Measurements from ENCODE around the gene PDE4B.

Gene PDE4B

GRCh38 chr1:66371233-66372005 lies 578.7 kb downstream of the PDE4B start:
- Mint-ChIP-seq H3K9me3 (no peaks in the 10 kb centered on the region), H3K4me3 (no peak overlapping the region), H3K36me3 (ENCODE audit: low read depth) (peaks cover 12% of the 10 kb centered on the region), H3K27me3 (peaks cover 3% of the 10 kb centered on the region), H3K27ac (no peak overlapping the region), H3K4me1 (ENCODE audit: low read depth) (peaks cover 42% of the 10 kb centered on the region)
- intact Hi-C loops (cut with micrococcal nuclease) = loop anchor here (5.0 kb wide), 2 partner anchors 34 to 114 kb away; no protein-coding TSS in a partner anchor

- peaks cover 5% of the 10 kb centered on the region for H3K27me3 Mint-ChIP-seq
- intact Hi-C loops (cut with micrococcal nuclease) = loop anchor here (5.0 kb wide), 2 partner anchors 35 to 115 kb away; no protein-coding TSS in a partner anchor
- peaks cover 43% of the 10 kb centered on the region for H3K4me1 Mint-ChIP-seq (ENCODE audit: low read depth)
- no peaks in the 10 kb centered on the region for H3K9me3 Mint-ChIP-seq
- H3K36me3 Mint-ChIP-seq (ENCODE audit: low read depth) = peaks cover 12% of the 10 kb centered on the region
- H3K27ac Mint-ChIP-seq = peak overlapping the region; percentile 46
- no peak overlapping the region for H3K4me3 Mint-ChIP-seq
Observed at GRCh38 chr1:66372522-66373101, 579.9 kb downstream of the PDE4B start.

- intact Hi-C loops (cut with micrococcal nuclease) = loop anchor here (5.0 kb wide), 2 partner anchors 36 to 116 kb away; no protein-coding TSS in a partner anchor
- Mint-ChIP-seq H3K4me1 (ENCODE audit: low read depth) (peaks cover 41% of the 10 kb centered on the region), H3K27me3 (peaks cover 5% of the 10 kb centered on the region), H3K4me3 (no peak overlapping the region), H3K36me3 (ENCODE audit: low read depth) (peaks cover 12% of the 10 kb centered on the region), H3K9me3 (no peaks in the 10 kb centered on the region), H3K27ac (peak overlapping the region; percentile 46)
Observed at GRCh38 chr1:66373157-66373591, 580.5 kb downstream of the PDE4B start.

DNA sequence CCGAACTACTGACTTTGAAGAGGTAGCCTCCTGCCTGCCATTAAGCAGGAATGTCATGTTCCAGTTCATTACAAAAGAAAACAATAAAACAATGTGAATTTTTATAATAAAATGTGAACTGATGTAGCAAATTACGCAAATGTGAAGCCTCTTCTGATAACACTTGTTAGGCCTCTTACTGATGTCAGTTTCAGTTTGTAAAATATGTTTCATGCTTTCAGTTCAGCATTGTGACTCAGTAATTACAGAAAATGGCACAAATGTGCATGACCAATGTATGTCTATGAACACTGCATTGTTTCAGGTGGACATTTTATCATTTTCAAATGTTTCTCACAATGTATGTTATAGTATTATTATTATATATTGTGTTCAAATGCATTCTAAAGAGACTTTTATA lies 581.5 kb downstream of the PDE4B start:
- peaks cover 43% of the 10 kb centered on the region for H3K4me1 Mint-ChIP-seq (ENCODE audit: low read depth)
- no peak overlapping the region for H3K27ac Mint-ChIP-seq
- H3K4me3 Mint-ChIP-seq = no peak overlapping the region

GRCh38 chr1:66374561-66375111 lies 581.9 kb downstream of the PDE4B start:
- no peak overlapping the region for H3K4me3 Mint-ChIP-seq
- peaks cover 48% of the 10 kb centered on the region for H3K4me1 Mint-ChIP-seq (ENCODE audit: low read depth)
- intact Hi-C loops (cut with micrococcal nuclease) = loop anchor here (5.0 kb wide), 2 partner anchors 37 to 117 kb away; no protein-coding TSS in a partner anchor

More for the DNA sequence above, 581.5 kb downstream of the PDE4B start:
- Mint-ChIP-seq H3K36me3 (ENCODE audit: low read depth) (peaks cover 4% of the 10 kb centered on the region), H3K27me3 (peaks cover 6% of the 10 kb centered on the region), H3K9me3 (no peaks in the 10 kb centered on the region)
- intact Hi-C loops (cut with micrococcal nuclease) = loop anchor here (5.0 kb wide), 2 partner anchors 37 to 117 kb away; no protein-coding TSS in a partner anchor

GRCh38 chr1:66375125-66375524 lies 582.4 kb downstream of the PDE4B start:
- Mint-ChIP-seq H3K36me3 (ENCODE audit: low read depth) (no peaks in the 10 kb centered on the region), H3K4me3 (no peak overlapping the region), H3K9me3 (no peaks in the 10 kb centered on the region), H3K4me1 (ENCODE audit: low read depth) (peaks cover 52% of the 10 kb centered on the region), H3K27me3 (peaks cover 11% of the 10 kb centered on the region), H3K27ac (no peak overlapping the region)
- intact Hi-C loops (cut with micrococcal nuclease) = no loop called here

More at GRCh38 chr1:66374561-66375111, 581.9 kb downstream of the PDE4B start:
- H3K27ac Mint-ChIP-seq = no peak overlapping the region
- H3K27me3 Mint-ChIP-seq = peaks cover 11% of the 10 kb centered on the region
- H3K36me3 Mint-ChIP-seq (ENCODE audit: low read depth) = no peaks in the 10 kb centered on the region
- no peaks in the 10 kb centered on the region for H3K9me3 Mint-ChIP-seq

DNA sequence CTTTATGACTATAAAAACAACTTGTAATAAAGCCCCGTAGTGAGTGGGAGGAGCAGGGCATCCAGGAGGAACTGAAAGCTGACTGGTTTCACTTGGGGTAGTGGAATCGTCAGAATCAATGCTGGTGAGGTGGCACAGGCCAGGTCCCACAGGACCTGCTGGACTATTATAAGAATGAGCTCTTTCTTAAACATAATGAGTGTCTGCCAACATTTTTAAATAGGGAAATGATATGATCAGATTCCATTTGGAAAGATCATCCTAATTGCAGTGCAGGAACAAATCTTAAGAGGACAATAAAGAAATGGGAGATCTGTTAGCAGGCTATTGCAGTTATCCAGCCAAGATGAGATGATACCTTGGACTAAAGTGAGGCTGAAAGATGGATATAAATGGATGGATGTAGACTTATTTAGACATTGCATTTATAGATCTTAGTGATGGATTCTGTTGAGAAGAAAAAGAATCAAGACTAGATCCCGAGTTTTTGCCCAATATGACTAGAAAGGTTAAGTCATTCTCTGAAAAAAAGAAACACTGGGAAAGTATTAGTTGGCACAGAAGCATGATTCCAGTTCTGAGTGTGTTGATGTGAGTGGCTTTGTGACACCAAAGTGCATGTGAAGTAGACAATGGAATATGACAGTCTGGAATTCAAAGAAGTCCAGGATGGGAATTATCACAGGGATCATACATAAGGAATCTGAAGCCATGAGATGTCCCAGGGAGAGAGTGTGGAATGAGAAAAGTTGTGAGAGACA lies 587.9 kb downstream of the PDE4B start:
- Mint-ChIP-seq H3K4me3 (no peak overlapping the region), H3K27ac (peak overlapping the region; percentile 22), H3K4me1 (ENCODE audit: low read depth) (peaks cover 74% of the 10 kb centered on the region), H3K27me3 (peaks cover 21% of the 10 kb centered on the region), H3K9me3 (peaks cover 6% of the 10 kb centered on the region), H3K36me3 (ENCODE audit: low read depth) (peaks cover 3% of the 10 kb centered on the region)
- intact Hi-C loops (cut with micrococcal nuclease) = loop anchor here (1.0 to 5.0 kb wide), 3 partner anchors 14 to 59 kb away; no protein-coding TSS in a partner anchor

DNA sequence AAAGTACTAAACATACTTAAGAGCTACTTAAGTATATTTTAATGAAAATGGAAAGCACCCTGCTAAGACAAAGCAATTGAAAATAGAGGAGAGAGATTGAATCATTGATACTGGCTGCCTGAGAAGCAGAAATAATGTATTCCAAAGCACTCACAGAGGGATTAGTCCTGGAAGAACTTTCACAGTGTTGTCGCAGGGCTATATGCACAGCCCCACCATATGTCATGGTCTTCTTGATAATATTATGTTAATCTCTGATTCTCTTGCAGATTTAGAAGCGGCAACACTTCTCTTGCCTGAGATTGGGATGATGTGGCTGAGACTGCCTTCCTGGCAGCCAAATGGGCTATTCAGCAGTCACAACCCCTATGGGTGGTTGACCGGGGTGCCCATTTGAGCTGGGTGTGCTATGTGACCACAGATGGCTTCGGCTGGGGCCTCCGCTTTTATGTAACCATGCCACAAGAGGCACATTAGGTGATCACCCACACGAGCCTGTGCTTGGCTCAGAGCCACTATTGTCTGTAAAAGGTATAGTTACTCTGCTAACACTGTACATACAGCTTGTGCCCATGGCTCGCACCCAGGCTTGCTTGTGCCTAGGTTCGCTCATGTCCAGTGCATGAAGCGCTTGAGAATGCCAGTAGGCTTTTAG lies 589.1 kb downstream of the PDE4B start:
- peaks cover 22% of the 10 kb centered on the region for H3K27me3 Mint-ChIP-seq
- H3K4me1 Mint-ChIP-seq (ENCODE audit: low read depth) = peaks cover 67% of the 10 kb centered on the region
- peak overlapping the region; percentile 22 for H3K27ac Mint-ChIP-seq
- peaks cover 17% of the 10 kb centered on the region for H3K9me3 Mint-ChIP-seq
- peaks cover 11% of the 10 kb centered on the region for H3K36me3 Mint-ChIP-seq (ENCODE audit: low read depth)
- intact Hi-C loops (cut with micrococcal nuclease) = loop anchor here (2.0 to 5.0 kb wide), 2 partner anchors 13 to 49 kb away; no protein-coding TSS in a partner anchor
- no peak overlapping the region for H3K4me3 Mint-ChIP-seq

DNA sequence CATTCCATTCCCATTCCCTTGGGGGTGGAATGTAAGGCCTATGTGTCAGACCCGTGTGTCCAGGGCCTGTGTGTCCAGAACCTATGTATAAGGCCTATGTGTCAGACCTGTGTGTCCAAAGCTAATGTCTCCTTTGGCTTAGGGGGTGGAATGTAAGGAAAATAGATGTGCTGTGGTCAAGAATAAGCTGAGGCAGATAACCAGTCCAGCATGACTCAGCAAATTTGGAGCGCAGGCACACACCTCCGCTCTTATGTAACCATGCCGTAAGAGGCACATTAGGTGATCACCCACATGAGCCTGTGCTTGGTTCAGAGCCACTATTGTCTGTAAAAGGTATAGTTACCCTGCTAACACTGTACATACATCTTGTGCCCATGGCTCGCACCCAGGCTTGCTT lies 590.5 kb downstream of the PDE4B start:
- Mint-ChIP-seq H3K4me3 (no peak overlapping the region), H3K27me3 (peaks cover 22% of the 10 kb centered on the region), H3K4me1 (ENCODE audit: low read depth) (peaks cover 66% of the 10 kb centered on the region), H3K36me3 (ENCODE audit: low read depth) (peaks cover 11% of the 10 kb centered on the region), H3K9me3 (peaks cover 26% of the 10 kb centered on the region), H3K27ac (peak overlapping the region; percentile 78)
- intact Hi-C loops (cut with micrococcal nuclease) = loop anchor here (5.0 kb wide), 1 partner anchor 51 kb away; no protein-coding TSS in a partner anchor

GRCh38 chr1:66383611-66384010 lies 590.9 kb downstream of the PDE4B start:
- peak overlapping the region; percentile 78 for H3K27ac Mint-ChIP-seq
- peaks cover 66% of the 10 kb centered on the region for H3K4me1 Mint-ChIP-seq (ENCODE audit: low read depth)
- intact Hi-C loops (cut with micrococcal nuclease) = loop anchor here (5.0 kb wide), 1 partner anchor 51 kb away; no protein-coding TSS in a partner anchor
- H3K9me3 Mint-ChIP-seq = peaks cover 31% of the 10 kb centered on the region
- H3K36me3 Mint-ChIP-seq (ENCODE audit: low read depth) = peaks cover 11% of the 10 kb centered on the region
- H3K27me3 Mint-ChIP-seq = peaks cover 22% of the 10 kb centered on the region
- H3K4me3 Mint-ChIP-seq = no peak overlapping the region

- H3K36me3 Mint-ChIP-seq (ENCODE audit: low read depth) = peaks cover 12% of the 10 kb centered on the region
- no peak overlapping the region for H3K4me3 Mint-ChIP-seq
- intact Hi-C loops (cut with micrococcal nuclease) = loop anchor here (5.0 kb wide), 1 partner anchor 52 kb away; no protein-coding TSS in a partner anchor
- peaks cover 18% of the 10 kb centered on the region for H3K27me3 Mint-ChIP-seq
- H3K4me1 Mint-ChIP-seq (ENCODE audit: low read depth) = peaks cover 62% of the 10 kb centered on the region
- H3K27ac Mint-ChIP-seq = peak overlapping the region; percentile 78
- H3K9me3 Mint-ChIP-seq = peaks cover 34% of the 10 kb centered on the region
Observed at GRCh38 chr1:66384258-66384921, 591.7 kb downstream of the PDE4B start.

- Mint-ChIP-seq H3K4me1 (ENCODE audit: low read depth) (peaks cover 39% of the 10 kb centered on the region), H3K36me3 (ENCODE audit: low read depth) (peaks cover 18% of the 10 kb centered on the region)
- intact Hi-C loops (cut with micrococcal nuclease) = loop anchor here (1.0 kb wide), 1 partner anchor 9 kb away; no protein-coding TSS in a partner anchor
Observed at GRCh38 chr1:66386712-66387111, 594.0 kb downstream of the PDE4B start.

More at GRCh38 chr1:66386712-66387111, 594.0 kb downstream of the PDE4B start:
- peaks cover 42% of the 10 kb centered on the region for H3K9me3 Mint-ChIP-seq
- no peak overlapping the region for H3K4me3 Mint-ChIP-seq
- H3K27me3 Mint-ChIP-seq = peaks cover 10% of the 10 kb centered on the region
- no peak overlapping the region for H3K27ac Mint-ChIP-seq
